Effector memory CD4-positive, alpha-beta T cell (primary cell): Measurements from ENCODE around the gene TMEM255B.

Experiments
- DNase-seq, 3 donors: peaks; one replicate each; pipeline ENCODE4 v3.0.0-alpha.2; 2020
- H3K27ac ChIP-seq: 2 replicates; pipeline ENCODE4 v1.7.0; 2013; ENCODE audit warnings: mild to moderate bottlenecking, low read length, moderate library complexity; ENCODE audit not compliant: insufficient read depth, poor library complexity, severe bottlenecking
- H3K27me3 ChIP-seq: replicated peaks from 2 replicates; pipeline ENCODE4 v1.7.0; 2013; ENCODE audit warnings: mild to moderate bottlenecking, low read length; ENCODE audit not compliant: insufficient read depth, control insufficient read depth, poor library complexity, severe bottlenecking
- H3K36me3 ChIP-seq: 2 replicates; pipeline ENCODE4 v1.7.0; 2013; ENCODE audit warnings: mild to moderate bottlenecking, low read length, moderate library complexity; ENCODE audit not compliant: control insufficient read depth, insufficient read depth
- H3K4me1 ChIP-seq: 2 replicates; pipeline ENCODE4 v1.7.0; 2013; ENCODE audit warnings: low read length, mild to moderate bottlenecking; ENCODE audit not compliant: control insufficient read depth, insufficient read depth, poor library complexity, severe bottlenecking
- H3K4me3 ChIP-seq: 2 replicates; pipeline ENCODE4 v1.7.0; 2013; ENCODE audit warnings: low read length, low read depth, mild to moderate bottlenecking; ENCODE audit not compliant: insufficient read depth, poor library complexity, severe bottlenecking
- H3K9me3 ChIP-seq: 2 replicates; pipeline ENCODE4 v1.7.0; 2013; ENCODE audit warnings: mild to moderate bottlenecking, low read length, moderate library complexity; ENCODE audit not compliant: control insufficient read depth

TMEM255B gene

DNA sequence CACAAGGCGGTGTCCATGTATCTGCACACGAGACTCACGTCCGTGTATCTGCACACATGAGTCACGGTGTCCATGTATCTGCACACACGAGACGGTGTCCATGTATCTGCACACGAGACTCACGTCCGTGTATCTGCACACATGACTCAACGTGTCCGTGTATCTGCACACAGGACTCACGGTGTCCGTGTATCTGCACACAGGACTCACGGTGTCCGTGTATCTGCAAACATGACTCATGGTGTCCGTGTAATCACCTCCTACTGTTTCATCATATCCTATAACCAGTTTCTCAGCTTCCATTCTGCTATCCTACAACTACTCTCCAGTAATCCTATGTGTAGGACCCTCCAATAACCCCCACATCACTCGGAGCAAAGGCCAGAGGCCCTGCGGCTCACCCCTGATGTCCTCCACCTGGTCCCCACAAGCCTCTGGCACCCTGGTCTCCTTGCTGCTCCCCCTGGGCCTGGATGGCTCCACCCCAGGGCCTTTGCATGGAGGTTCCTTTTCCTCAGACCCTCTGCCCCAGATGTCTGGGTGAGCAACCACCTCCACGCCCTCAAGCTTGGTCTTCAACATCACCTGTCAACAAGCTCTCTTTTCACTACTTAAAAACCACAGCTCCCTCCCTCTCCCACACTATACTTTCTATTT lies 2.5 kb upstream of the TMEM255B start:
- no peak overlapping the region for H3K27ac ChIP-seq
- H3K27me3 ChIP-seq = peaks cover 15% of the 10 kb centered on the region
- H3K4me3 ChIP-seq = no peak overlapping the region
- no peak for DNase-seq
- H3K36me3 ChIP-seq = no peaks in the 10 kb centered on the region
- H3K4me1 ChIP-seq = peaks cover 11% of the 10 kb centered on the region
- H3K9me3 ChIP-seq = no peaks in the 10 kb centered on the region

DNA sequence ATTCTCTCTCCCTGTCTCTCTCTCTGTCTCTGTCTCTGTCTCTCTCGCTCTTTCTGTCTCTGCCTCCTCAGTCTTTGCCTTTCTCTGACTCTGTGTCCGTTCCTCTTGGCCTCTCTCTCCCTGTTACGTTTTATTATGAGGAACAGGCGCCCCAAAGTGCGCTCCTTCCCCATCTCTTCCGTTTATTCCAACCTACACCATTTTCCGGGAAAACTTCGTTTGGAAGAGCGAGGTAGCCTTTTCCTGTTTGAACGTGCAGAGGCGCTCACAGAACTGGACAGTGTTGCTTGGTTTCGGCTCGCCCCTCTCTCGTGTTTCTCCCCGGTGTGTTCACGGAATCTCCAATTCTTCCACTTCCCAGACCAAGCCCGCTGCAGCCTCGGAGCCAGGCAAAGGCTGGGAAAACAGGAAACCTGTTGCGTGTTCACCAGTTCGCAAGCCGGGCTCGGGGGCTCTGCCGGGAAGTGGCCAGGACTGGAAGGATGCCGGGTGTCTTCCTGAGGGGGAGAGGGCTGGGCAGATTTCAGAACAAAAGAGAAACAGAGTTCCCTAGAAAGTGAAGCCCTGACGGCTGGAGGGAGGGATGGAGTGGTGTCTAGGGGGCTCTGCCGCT lies 605 bp downstream of the TMEM255B start:
- no peaks in the 10 kb centered on the region for H3K36me3 ChIP-seq
- peak overlapping the region; percentile 62 for H3K4me3 ChIP-seq
- H3K27ac ChIP-seq = no peak overlapping the region
- H3K4me1 ChIP-seq = peaks cover 11% of the 10 kb centered on the region
- H3K9me3 ChIP-seq = no peaks in the 10 kb centered on the region
- peaks cover 17% of the 10 kb centered on the region for H3K27me3 ChIP-seq
- DNase-seq = no peak

DNA sequence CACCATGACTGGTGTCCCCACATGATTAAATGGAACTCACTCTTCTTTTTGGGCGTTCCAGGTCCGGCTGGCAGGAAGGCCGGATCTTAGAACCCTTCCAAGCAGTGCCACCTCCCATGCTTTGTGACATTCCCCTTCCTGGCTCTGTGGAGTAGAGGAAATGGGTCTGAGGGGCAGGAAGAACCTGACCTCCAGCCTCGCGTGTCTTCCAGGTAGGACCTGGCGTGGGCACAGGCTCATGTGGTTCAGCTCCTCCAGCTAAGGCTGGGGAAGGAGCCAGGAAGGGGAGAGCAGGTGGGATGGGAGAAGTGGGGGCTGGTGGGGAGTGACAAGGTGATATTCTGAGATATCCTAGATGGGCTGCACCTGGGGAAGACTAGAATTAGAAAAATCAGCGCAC lies 2.1 kb downstream of the TMEM255B start:
- no peak for DNase-seq
- peaks cover 11% of the 10 kb centered on the region for H3K4me1 ChIP-seq
- no peak overlapping the region for H3K27ac ChIP-seq
- no peak overlapping the region for H3K4me3 ChIP-seq
- H3K9me3 ChIP-seq = no peaks in the 10 kb centered on the region
- H3K27me3 ChIP-seq = peaks cover 17% of the 10 kb centered on the region
- no peaks in the 10 kb centered on the region for H3K36me3 ChIP-seq

DNA sequence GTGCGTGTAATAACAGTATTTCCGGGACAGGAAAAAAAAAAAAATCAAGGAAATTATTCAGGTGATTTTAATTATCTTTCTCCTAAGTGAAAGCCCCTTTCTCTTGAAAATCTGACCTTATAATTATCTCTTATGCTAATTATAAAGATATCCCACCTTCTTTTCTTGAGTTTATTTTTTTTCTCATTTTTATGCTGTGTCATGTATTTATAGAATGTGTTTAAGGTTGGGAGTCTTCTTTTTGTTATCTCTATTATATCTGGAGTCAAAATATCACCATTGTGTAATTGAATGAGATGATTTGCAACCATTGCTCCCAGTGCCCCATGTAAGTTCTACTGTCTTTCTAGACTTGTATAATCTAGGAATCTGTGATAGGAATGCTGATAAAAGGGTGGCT lies 3.0 kb downstream of the TMEM255B start:
- no peak for DNase-seq
- Histone ChIP-seq H3K27me3 (peaks cover 17% of the 10 kb centered on the region), H3K4me3 (no peak overlapping the region), H3K9me3 (no peaks in the 10 kb centered on the region), H3K36me3 (no peaks in the 10 kb centered on the region), H3K4me1 (peaks cover 11% of the 10 kb centered on the region), H3K27ac (no peak overlapping the region)

DNA sequence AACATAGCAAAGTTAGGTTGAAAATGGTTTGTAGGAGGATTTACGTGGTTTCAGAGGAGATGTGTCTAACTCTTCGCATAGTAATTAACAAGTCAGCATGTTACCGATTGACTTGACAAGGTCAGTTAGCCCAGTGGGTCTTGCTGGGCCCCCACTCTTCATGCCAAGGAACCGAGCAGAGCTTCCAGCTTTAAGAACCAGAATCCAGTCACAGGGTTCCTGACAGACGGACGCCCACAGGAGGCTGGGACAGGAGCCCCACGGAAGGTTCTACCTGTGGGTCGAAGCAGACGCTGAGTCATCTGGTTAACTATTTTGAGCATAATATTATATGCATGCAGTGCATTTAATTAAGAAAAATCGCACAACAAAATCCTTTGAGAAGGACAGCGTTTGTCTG lies 3.5 kb downstream of the TMEM255B start:
- DNase-seq = no peak
- Histone ChIP-seq H3K4me1 (peaks cover 11% of the 10 kb centered on the region), H3K9me3 (no peaks in the 10 kb centered on the region), H3K27ac (no peak overlapping the region), H3K4me3 (no peak overlapping the region), H3K36me3 (no peaks in the 10 kb centered on the region), H3K27me3 (peaks cover 17% of the 10 kb centered on the region)

DNA sequence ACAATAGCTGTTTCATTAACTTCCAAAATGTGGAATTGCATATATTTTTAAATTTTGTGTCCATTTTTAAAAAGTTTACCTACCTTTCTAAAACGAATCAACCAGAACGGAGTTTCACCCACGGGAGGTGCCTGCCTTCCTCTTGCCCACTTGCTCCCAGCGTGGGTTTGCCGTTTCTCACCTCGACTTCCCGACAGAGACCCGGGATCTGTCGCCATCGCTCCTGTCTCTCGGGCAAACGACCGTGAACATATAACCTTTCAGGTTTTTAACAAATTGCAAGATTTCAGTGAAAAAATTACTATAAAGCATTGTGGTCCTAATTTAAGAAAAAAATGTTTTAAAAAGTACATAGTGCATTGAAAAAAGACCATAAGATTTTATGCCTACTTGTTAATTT lies 4.2 kb downstream of the TMEM255B start:
- Histone ChIP-seq H3K36me3 (no peaks in the 10 kb centered on the region), H3K27me3 (peaks cover 17% of the 10 kb centered on the region), H3K9me3 (no peaks in the 10 kb centered on the region), H3K27ac (no peak overlapping the region), H3K4me3 (no peak overlapping the region), H3K4me1 (peaks cover 11% of the 10 kb centered on the region)
- DNase-seq = no peak

DNA sequence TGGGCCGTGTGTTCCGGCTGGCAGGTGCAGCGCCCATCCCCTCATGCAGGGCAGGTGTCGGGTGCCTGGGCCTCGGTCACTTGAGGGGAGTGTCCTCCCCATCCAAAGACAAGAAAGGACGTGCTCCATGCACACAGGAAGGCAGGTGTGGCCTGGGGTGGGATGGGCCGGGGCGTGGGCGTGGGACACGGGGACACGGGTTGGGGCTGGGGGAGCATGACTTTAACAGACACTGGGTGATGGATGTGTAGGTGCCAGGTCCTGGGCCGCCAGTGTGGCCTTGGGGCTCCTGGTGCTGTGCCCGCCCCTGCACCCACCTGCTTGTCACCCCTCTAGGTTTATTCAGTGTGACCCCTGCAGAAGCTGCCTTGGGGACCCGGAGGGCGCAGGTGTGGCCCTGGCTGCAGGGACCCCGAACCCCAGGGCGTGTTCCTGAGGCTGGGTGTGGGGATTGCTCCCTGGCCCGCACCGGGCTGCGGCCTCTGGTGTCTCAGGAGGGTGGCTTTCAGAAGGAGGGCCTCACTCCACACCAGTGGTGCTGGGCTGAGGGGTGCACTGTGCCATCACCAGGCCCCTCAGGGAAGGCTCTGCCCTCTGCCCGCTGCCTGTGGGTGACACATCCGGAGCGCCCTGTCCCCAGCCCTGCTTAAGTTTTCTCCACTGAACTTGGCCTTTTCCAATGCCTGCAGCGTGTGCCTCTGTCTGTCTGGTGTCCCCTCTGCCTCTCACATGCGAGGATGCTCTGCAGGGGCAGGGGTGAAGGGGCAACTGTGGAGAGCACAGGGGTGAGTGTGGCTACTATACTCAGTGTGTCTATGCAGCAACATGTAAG lies 5.2 kb downstream of the TMEM255B start:
- no peak for DNase-seq
- Histone ChIP-seq H3K4me3 (no peak overlapping the region), H3K27me3 (peaks cover 17% of the 10 kb centered on the region)

DNA sequence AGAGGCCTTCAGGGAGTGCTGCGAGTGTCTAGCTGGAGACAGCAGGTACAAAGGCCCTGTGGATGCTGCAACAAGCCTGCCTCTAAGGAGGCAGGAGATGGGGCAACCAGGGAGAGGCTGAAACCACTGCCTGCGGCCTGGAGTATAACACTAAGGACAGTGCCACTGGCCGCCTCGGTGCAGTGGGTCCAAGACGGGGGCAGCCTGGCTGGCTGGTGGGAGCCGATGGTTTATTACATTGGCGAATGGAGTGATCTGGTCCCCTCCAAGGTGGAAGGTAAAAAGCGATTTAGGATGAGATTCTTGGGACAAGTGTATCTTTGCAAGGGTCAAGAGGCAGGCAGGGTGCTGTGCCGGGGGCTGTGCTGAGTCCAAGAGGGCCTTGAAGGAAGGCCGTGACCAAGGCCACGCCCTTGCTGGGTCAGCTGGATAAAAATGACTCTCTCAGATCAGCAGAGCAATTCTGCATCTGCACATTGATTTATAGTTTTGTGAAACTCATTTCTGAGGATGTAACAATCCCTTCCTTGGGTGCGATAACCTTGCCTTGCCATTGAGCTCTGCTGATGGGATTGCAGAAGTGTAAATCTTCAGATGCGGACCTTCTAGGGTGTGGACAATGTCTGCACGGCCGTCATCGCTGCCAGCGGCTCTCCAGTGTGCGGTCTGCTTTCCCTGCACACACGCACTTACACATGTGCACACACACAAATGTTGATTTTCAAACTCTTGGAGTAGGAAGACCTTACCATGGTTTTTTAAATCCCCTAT lies 6.0 kb downstream of the TMEM255B start:
- DNase-seq = no peak
- H3K4me1 ChIP-seq = peaks cover under 1% of the 10 kb centered on the region
- peaks cover 11% of the 10 kb centered on the region for H3K27me3 ChIP-seq
- no peaks in the 10 kb centered on the region for H3K36me3 ChIP-seq
- no peak overlapping the region for H3K27ac ChIP-seq
- H3K9me3 ChIP-seq = no peaks in the 10 kb centered on the region
- H3K4me3 ChIP-seq = no peak overlapping the region

More for the DNA sequence above, 5.2 kb downstream of the TMEM255B start:
- H3K9me3 ChIP-seq = no peaks in the 10 kb centered on the region
- H3K27ac ChIP-seq = no peak overlapping the region
- no peaks in the 10 kb centered on the region for H3K36me3 ChIP-seq
- H3K4me1 ChIP-seq = peaks cover 8% of the 10 kb centered on the region

DNA sequence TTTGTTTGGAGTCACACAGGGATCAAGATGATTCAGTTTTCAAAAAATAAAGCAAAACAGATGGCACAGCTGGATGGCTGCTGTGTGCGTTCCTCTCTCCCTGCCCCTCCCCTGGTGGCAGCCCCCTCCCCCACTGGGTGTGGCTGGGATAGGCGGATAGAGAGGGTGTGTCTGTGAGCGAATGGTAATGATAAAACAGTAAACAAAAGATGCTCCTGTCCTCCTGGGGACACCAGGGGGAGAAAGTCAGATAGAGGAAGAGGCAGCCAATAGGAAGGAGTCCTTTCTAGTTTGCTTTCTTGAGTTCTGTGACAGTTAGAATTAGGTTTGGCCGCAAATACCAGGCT lies 6.5 kb downstream of the TMEM255B start:
- DNase-seq = no peak
- Histone ChIP-seq H3K4me1 (no peaks in the 10 kb centered on the region), H3K4me3 (no peak overlapping the region), H3K36me3 (no peaks in the 10 kb centered on the region), H3K27me3 (peaks cover 10% of the 10 kb centered on the region), H3K27ac (no peak overlapping the region), H3K9me3 (no peaks in the 10 kb centered on the region)
